DOHH2 (cell line): ENCODE measurements around the gene ARL16.
"Not testable (repeated sequence)": the region's sequence is repeated elsewhere in the genome, so short reads cannot be mapped to it uniquely, and the experiment has no call there.

ENCODE experiments used
- CTCF ChIP-seq: fragments of 200-600 bp; sonication (generic); IDR thresholded peaks from one replicate; pipeline ENCODE4 v1.5.1; 2014; ENCODE audit warnings: antibody characterized with exemption, mild to moderate bottlenecking, low read depth, low read length; ENCODE audit not compliant: poor library complexity, severe bottlenecking
- EZH2phosphoT487 ChIP-seq: fragments of 200-600 bp; sonication (generic); IDR thresholded peaks from 2 replicates; pipeline ENCODE4 v1.6.1; 2017; ENCODE audit warnings: borderline replicate concordance, mild to moderate bottlenecking, antibody characterized with exemption, low read length, moderate library complexity, mixed read lengths

GRCh38 chr17:81675515-81676221, 7.9 kb downstream of the ARL16 start:
- TF ChIP-seq CTCF = peak; percentile 23
- TF ChIP-seq EZH2phosphoT487 = not testable (repeated sequence)
